Measurements from ENCODE around the gene MAGI3.
"Not testable (repeated sequence)": the region's sequence is repeated elsewhere in the genome, so short reads cannot be mapped to it uniquely, and the experiment has no call there.

MAGI3 gene

GRCh38 chr1:113686891-113687618 lies 296.7 kb downstream of the MAGI3 start:
- DNase-seq, result no peak

GRCh38 chr1:113691184-113691583 lies 300.9 kb downstream of the MAGI3 start:
- DNase-seq, result no peak

GRCh38 chr1:113692342-113692741 lies 302.0 kb downstream of the MAGI3 start:
- DNase-seq, result no peak

- DNase-seq, result no peak
Measured at GRCh38 chr1:113692824-113693431, 302.6 kb downstream of the MAGI3 start.

GRCh38 chr1:113694910-113695309 lies 304.6 kb downstream of the MAGI3 start:
- DNase-seq, result no peak

GRCh38 chr1:113701429-113701828 lies 311.1 kb downstream of the MAGI3 start:
- no peak for DNase-seq

GRCh38 chr1:113714606-113715269 lies 324.4 kb downstream of the MAGI3 start:
- no peak for DNase-seq

GRCh38 chr1:113717506-113717905 lies 327.2 kb downstream of the MAGI3 start:
- not testable (repeated sequence) for DNase-seq

- DNase-seq, result not testable (repeated sequence)
Measured at GRCh38 chr1:113718621-113719020, 328.3 kb downstream of the MAGI3 start.

GRCh38 chr1:113721010-113721409 lies 330.7 kb downstream of the MAGI3 start:
- DNase-seq, result no peak

- no peak for DNase-seq
Measured at GRCh38 chr1:113732802-113733201, 342.5 kb downstream of the MAGI3 start.

- no peak for DNase-seq
Measured at GRCh38 chr1:113734357-113735055, 344.2 kb downstream of the MAGI3 start.

Data from hypothalamus (tissue), 51 donors.